ENCODE measurements around the gene DCAF11.

The DCAF11 gene

GRCh38 chr14:24165785-24166184 is 51.2 kb downstream of the DCAF11 start:
- no peak for DNase-seq

GRCh38 chr14:24167469-24168114 is 53.0 kb downstream of the DCAF11 start:
- DNase-seq, result no peak

- DNase-seq, result peak; percentile 91
These were observed 57.1 kb downstream of the DCAF11 start, which contains the start of gene REC8 for GRCh38 chr14:24171422-24172260. Gene REC8 (plus strand): TSS chr14:24172080. CDS start chr14:24172553, 473 bp downstream.

- no peak for DNase-seq
These were observed 57.8 kb downstream of the DCAF11 start for GRCh38 chr14:24172261-24172860.

- no peak for DNase-seq
These were observed 58.3 kb downstream of the DCAF11 start for GRCh38 chr14:24172871-24173281.
